Measurements from ENCODE around the gene SERPIND1. TPM values are rescaled to one million over a fixed set of nuclear protein-coding genes. Genes with fewer than 3 reads are reported as not detected.

The SERPIND1 gene
- total and polyA plus RNA-seq, 2 donors (not counting 1 experiment from before 2014, with no cell fraction given) = not detected

GRCh38 chr22:20725987-20726558 lies 47.8 kb upstream of the SERPIND1 start:
- Mint-ChIP-seq H3K27ac (no peak overlapping the region), H3K27me3 (no peaks in the 10 kb centered on the region), H3K9me3 (ENCODE audit: insufficient read depth) (no peaks in the 10 kb centered on the region), H3K4me3 (no peak overlapping the region), H3K4me1 (peaks cover 12% of the 10 kb centered on the region)
- peaks cover 0 to 47% of the 10 kb centered on the region in 2 experiments for H3K36me3 ChIP-seq (replicated peaks in 1 of 2; ENCODE audit: control extremely low read depth in 1 of 2, control insufficient read depth in 1 of 2, extremely low read depth in 1 of 2, insufficient read depth in 2 of 2, low read length in 1 of 2)
- H3K79me2 ChIP-seq (ENCODE audit: control insufficient read depth, insufficient read depth, low read length) = no peaks in the 10 kb centered on the region
- ChIA-PET POLR2A (no interaction called here), CTCF (interaction anchor here (0.7 kb wide), 1 partner anchor 100 kb away, joined by 3 read pairs; no protein-coding TSS in a partner anchor)
- no peaks in the 10 kb centered on the region for H4K20me1 ChIP-seq (ENCODE audit: control insufficient read depth, insufficient read depth, low read length, poor library complexity, severe bottlenecking)
- TF ChIP-seq CTCF (IDR thresholded peaks at IDR 0.05) (no peak), EZH2 (IDR thresholded peaks at IDR 0.05; ENCODE audit: borderline replicate concordance, insufficient read depth, low read depth, low read length, poor library complexity, severe bottlenecking) (no peak)
- ATAC-seq (ENCODE audit: low read depth) = no peak
- H3K4me3 ChIP-seq (ENCODE audit: control extremely low read depth in 1 of 5, extremely low read depth in 1 of 5, insufficient read depth in 1 of 5, low read depth in 2 of 5, low read length in 4 of 5) = no peak overlapping the region
- H3K27me3 ChIP-seq (replicated peaks in 1 of 4; ENCODE audit: control extremely low read depth in 1 of 4, control insufficient read depth in 3 of 4, insufficient read depth in 4 of 4, low read length in 3 of 4) = no peaks in the 10 kb centered on the region
- H3K4me1 ChIP-seq (ENCODE audit: control insufficient read depth in 2 of 2, insufficient read depth in 2 of 2, low read length in 2 of 2) = peaks cover 10 to 11% of the 10 kb centered on the region in 2 donors
- H3K27ac ChIP-seq (ENCODE audit: low read length in 2 of 2) = no peak overlapping the region
- 94% methylated on average over 11 of the region's 11 CpGs for WGBS (ENCODE audit: insufficient coverage)
- H3K4me2 ChIP-seq (replicated peaks; ENCODE audit: low read depth, low read length, poor library complexity, severe bottlenecking) = no peak overlapping the region
- H3K9me3 ChIP-seq (ENCODE audit: control extremely low read depth in 1 of 3, control insufficient read depth in 2 of 3, insufficient read depth in 1 of 3, low read length in 2 of 3) = no peaks in the 10 kb centered on the region
- intact Hi-C loops (cut with micrococcal nuclease) = no loop called here
- H2AFZ ChIP-seq (ENCODE audit: insufficient read depth, low read depth, low read length, poor library complexity, severe bottlenecking) = no peak overlapping the region
- DNase-seq = no peak
- H3K9ac ChIP-seq (ENCODE audit: low read length) = no peak overlapping the region

DNA sequence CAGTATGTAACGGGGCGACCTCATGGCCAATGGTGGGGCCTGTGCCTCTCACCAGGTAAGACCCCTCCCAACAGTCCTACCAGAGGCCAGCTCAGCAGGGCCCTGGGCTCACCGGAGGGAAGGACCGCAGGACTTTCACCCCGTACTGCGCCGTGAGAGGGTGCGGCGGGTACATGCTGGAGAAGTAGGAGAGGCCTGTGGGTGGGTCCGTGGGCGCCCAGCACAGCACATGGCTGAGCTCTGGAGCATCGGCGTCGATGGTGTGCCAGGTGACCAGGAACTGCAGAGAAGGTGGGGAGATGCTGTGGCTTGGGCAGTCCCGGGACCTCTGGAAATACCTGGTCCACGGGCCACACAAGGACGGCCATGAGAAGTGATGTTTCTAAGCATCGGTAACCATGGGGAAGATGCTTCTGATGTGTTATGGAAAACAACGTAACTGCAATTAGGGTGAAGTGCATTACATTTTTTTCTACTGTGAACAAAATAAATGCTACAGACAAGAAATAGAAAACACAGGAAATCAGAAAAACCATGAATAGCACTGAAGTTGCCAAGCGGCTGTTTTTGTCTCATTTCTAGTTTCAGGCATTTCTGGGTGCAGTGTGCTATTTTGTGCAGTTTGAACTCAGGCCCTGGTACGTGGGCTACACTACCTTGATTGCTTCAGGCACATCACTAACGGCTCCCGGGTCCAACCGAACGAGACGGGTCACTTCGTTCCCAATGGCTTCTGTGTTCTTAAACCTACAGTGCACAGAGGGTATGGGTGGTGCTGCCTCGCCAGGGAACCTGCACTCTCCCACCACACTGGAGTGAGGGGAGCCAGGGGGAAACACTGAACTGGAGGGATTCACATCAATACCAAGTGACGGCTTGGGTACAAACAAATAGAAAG lies 46.5 kb upstream of the SERPIND1 start:
- peaks cover 2 to 48% of the 10 kb centered on the region in 2 experiments for H3K36me3 ChIP-seq (replicated peaks in 1 of 2; ENCODE audit: control extremely low read depth in 1 of 2, control insufficient read depth in 1 of 2, extremely low read depth in 1 of 2, insufficient read depth in 2 of 2, low read length in 1 of 2)
- CTCF ChIA-PET = no interaction called here

More for the DNA sequence above, 46.5 kb upstream of the SERPIND1 start:
- no peak for TF ChIP-seq EZH2 (IDR thresholded peaks at IDR 0.05; ENCODE audit: borderline replicate concordance, insufficient read depth, low read depth, low read length, poor library complexity, severe bottlenecking)
- no peak for TF ChIP-seq CTCF (IDR thresholded peaks at IDR 0.05)
- H3K4me3 ChIP-seq (ENCODE audit: control extremely low read depth in 1 of 5, extremely low read depth in 1 of 5, insufficient read depth in 1 of 5, low read depth in 2 of 5, low read length in 4 of 5) = no peak overlapping the region
- H4K20me1 ChIP-seq (ENCODE audit: control insufficient read depth, insufficient read depth, low read length, poor library complexity, severe bottlenecking) = no peaks in the 10 kb centered on the region
- no peaks in the 10 kb centered on the region for H3K4me1 ChIP-seq (ENCODE audit: control insufficient read depth in 2 of 2, insufficient read depth in 2 of 2, low read length in 2 of 2)
- ATAC-seq (ENCODE audit: low read depth) (no peak), DNase-seq (no peak)
- Mint-ChIP-seq H3K27ac (no peak overlapping the region), H3K4me1 (peaks cover under 1% of the 10 kb centered on the region), H3K9me3 (ENCODE audit: insufficient read depth) (no peaks in the 10 kb centered on the region), H3K27me3 (no peaks in the 10 kb centered on the region), H3K4me3 (no peak overlapping the region)
- H3K9me3 ChIP-seq (ENCODE audit: control extremely low read depth in 1 of 3, control insufficient read depth in 2 of 3, insufficient read depth in 1 of 3, low read length in 2 of 3) = no peaks in the 10 kb centered on the region
- H3K79me2 ChIP-seq (ENCODE audit: control insufficient read depth, insufficient read depth, low read length) = no peaks in the 10 kb centered on the region
- intact Hi-C loops (cut with micrococcal nuclease) = no loop called here
- no peak overlapping the region for H3K9ac ChIP-seq (ENCODE audit: low read length)
- POLR2A ChIA-PET = no interaction called here
- 96% methylated on average over 16 of the region's 29 CpGs for WGBS (ENCODE audit: insufficient coverage)
- no peak overlapping the region for H2AFZ ChIP-seq (ENCODE audit: insufficient read depth, low read depth, low read length, poor library complexity, severe bottlenecking)
- H3K27ac ChIP-seq (ENCODE audit: low read length in 2 of 2) = no peak overlapping the region
- H3K27me3 ChIP-seq (replicated peaks in 1 of 4; ENCODE audit: control extremely low read depth in 1 of 4, control insufficient read depth in 3 of 4, insufficient read depth in 4 of 4, low read length in 3 of 4) = no peaks in the 10 kb centered on the region
- H3K4me2 ChIP-seq (replicated peaks; ENCODE audit: low read depth, low read length, poor library complexity, severe bottlenecking) = no peak overlapping the region
